H1 (cell line): ENCODE results near the gene SLC25A24. TPM values are rescaled to one million over a fixed set of nuclear protein-coding genes. Genes with fewer than 3 reads are reported as not detected.

ENCODE experiments used
- CTCF ChIA-PET: fragments of 300-600 bp; sonication (Branson Sonifier 250); formaldehyde crosslinking; loops from one replicate; lab custom pipeline; 2021; ENCODE audit not compliant: partially characterized antibody; lab: Charles Lee
- POLR2A ChIA-PET: fragments of 300-600 bp; sonication (Branson Sonifier 250); formaldehyde crosslinking; loops from one replicate; lab custom pipeline; 2021; ENCODE audit warnings: inconsistent platforms; ENCODE audit not compliant: partially characterized antibody; lab: Charles Lee
- DNase-seq, 2 experiments: peaks; one replicate each; pipeline versions ENCODE4 v3.0.0 to v3.0.0-alpha.2; 2010 to 2022; ENCODE audit warnings: low spot score in 2 of 2, low read depth in 1 of 2, mixed read lengths in 1 of 2
- FAIRE-seq: peaks from 2 replicates; lab custom pipeline; 2011; peaks lifted over from hg19 to GRCh38; lab: Jason Lieb, UNC
- H2AFZ ChIP-seq: 2 replicates; pipeline ENCODE4 v1.8.1; 2012; ENCODE audit warnings: low read length, inconsistent platforms
- H2AK5ac ChIP-seq: 2 replicates; pipeline ENCODE4 v1.6.1; 2013; ENCODE audit warnings: low read depth, low read length
- H2BK120ac ChIP-seq: replicated peaks from 2 replicates; pipeline ENCODE3; 2013; ENCODE audit warnings: low read depth, low read length, inconsistent platforms
- H2BK12ac ChIP-seq: 2 replicates; pipeline ENCODE4 v1.6.1; 2013; ENCODE audit warnings: low read depth, low read length
- H2BK15ac ChIP-seq: 2 replicates; pipeline ENCODE4 v1.6.1; 2013; ENCODE audit warnings: low read length
- H2BK20ac ChIP-seq: 2 replicates; pipeline ENCODE4 v1.6.1; 2013; ENCODE audit warnings: low read length
- H2BK5ac ChIP-seq: 2 replicates; pipeline ENCODE4 v1.6.1; 2013; ENCODE audit warnings: low read depth, low read length
- H3K14ac ChIP-seq: 2 replicates; pipeline ENCODE4 v1.6.1; 2013; ENCODE audit warnings: inconsistent platforms; ENCODE audit not compliant: insufficient read length
- H3K18ac ChIP-seq: 2 replicates; pipeline ENCODE4 v1.6.1; 2013; ENCODE audit warnings: low read length; ENCODE audit errors: extremely low read depth
- H3K23ac ChIP-seq: 2 replicates; pipeline ENCODE4 v1.6.1; 2013; ENCODE audit warnings: inconsistent platforms; ENCODE audit not compliant: insufficient read length
- H3K23me2 ChIP-seq: 2 replicates; pipeline ENCODE4 v1.6.1; 2013; ENCODE audit warnings: low read depth, low read length
- H3K27ac ChIP-seq: 2 replicates; pipeline ENCODE4 v1.6.1; 2011; ENCODE audit warnings: low read depth, low read length, inconsistent platforms
- H3K27me3 ChIP-seq, 4 experiments: replicated peaks in 1 of 4; 1 replicate in 1 of 4; 2 replicates in 3 of 4; pipeline versions ENCODE4 v1.6.1 to v1.8.1; 2011 to 2013; ENCODE audit warnings: low read length in 3 of 4, mild to moderate bottlenecking in 3 of 4, inconsistent platforms in 2 of 4, mixed read lengths in 2 of 4, moderate library complexity in 1 of 4; ENCODE audit not compliant: control insufficient read depth in 3 of 4, insufficient read depth in 3 of 4; ENCODE audit errors: extremely low read depth in 1 of 4
- H3K36me3 ChIP-seq, 4 experiments: 2 replicates each; pipeline versions ENCODE4 v1.6.1 to v1.8.1; 2011 to 2013; ENCODE audit warnings: mild to moderate bottlenecking in 4 of 4, low read length in 3 of 4, moderate library complexity in 2 of 4, control low read depth in 1 of 4, inconsistent platforms in 1 of 4; ENCODE audit not compliant: insufficient read depth in 4 of 4, control insufficient read depth in 2 of 4
- H3K4ac ChIP-seq: replicated peaks from 2 replicates; pipeline ENCODE3; 2013; ENCODE audit warnings: low read length, low read depth, mixed read lengths, inconsistent platforms; ENCODE audit not compliant: insufficient read length
- H3K4me1 ChIP-seq, 4 experiments: replicated peaks in 1 of 4; 1 replicate in 1 of 4; 2 replicates in 3 of 4; pipeline versions ENCODE4 v1.6.1 to v1.8.1; 2011 to 2013; ENCODE audit warnings: low read length in 3 of 4, inconsistent platforms in 2 of 4, mixed read lengths in 1 of 4; ENCODE audit not compliant: insufficient read depth in 4 of 4, control insufficient read depth in 3 of 4
- H3K4me2 ChIP-seq, 2 experiments: 2 replicates each; pipeline versions ENCODE4 v1.6.1 to v1.8.1; 2011 to 2013; ENCODE audit warnings: low read depth in 2 of 2, low read length in 2 of 2, control low read depth in 1 of 2, inconsistent platforms in 1 of 2, mild to moderate bottlenecking in 1 of 2; ENCODE audit not compliant: insufficient read depth in 1 of 2
- H3K4me3 ChIP-seq, 4 experiments: fragments of 200-600, 300-600 bp in 1 of 4; sonication (generic), shearing (Covaris generic), sonication (Bioruptor Twin) in 1 of 4; 2 replicates each; pipeline versions ENCODE4 v1.5.1 to v1.8.1; 2011 to 2016; ENCODE audit warnings: low read length in 4 of 4, low read depth in 3 of 4, control low read depth in 2 of 4, inconsistent platforms in 2 of 4, mild to moderate bottlenecking in 2 of 4, mixed read lengths in 1 of 4, moderate library complexity in 1 of 4; ENCODE audit not compliant: insufficient read depth in 2 of 4; ENCODE audit errors: extremely low read depth in 1 of 4
- H3K56ac ChIP-seq: replicated peaks from 2 replicates; pipeline ENCODE3; 2013; ENCODE audit warnings: low read depth, mild to moderate bottlenecking, mixed read lengths, low read length, inconsistent platforms; ENCODE audit not compliant: insufficient read length
- H3K79me1 ChIP-seq: 2 replicates; pipeline ENCODE4 v1.6.1; 2013; ENCODE audit warnings: low read depth, low read length, control low read depth
- H3K79me2 ChIP-seq, 2 experiments: 2 replicates each; pipeline versions ENCODE4 v1.6.1 to v1.8.1; 2012 to 2013; ENCODE audit warnings: low read length in 2 of 2, mild to moderate bottlenecking in 2 of 2, inconsistent platforms in 1 of 2; ENCODE audit not compliant: insufficient read depth in 2 of 2, control insufficient read depth in 1 of 2
- H3K9ac ChIP-seq, 4 experiments: replicated peaks in 1 of 4; 1 replicate in 1 of 4; 2 replicates in 3 of 4; pipeline versions ENCODE4 v1.6.1 to v1.8.1; 2011 to 2013; ENCODE audit warnings: low read depth in 3 of 4, low read length in 3 of 4, control low read depth in 2 of 4, mild to moderate bottlenecking in 2 of 4, moderate library complexity in 2 of 4, inconsistent platforms in 1 of 4; ENCODE audit errors: extremely low read depth in 1 of 4
- H3K9me3 ChIP-seq, 2 experiments: 2 replicates each; pipeline versions ENCODE4 v1.6.1 to v1.8.1; 2012 to 2013; ENCODE audit warnings: mild to moderate bottlenecking in 2 of 2, moderate library complexity in 2 of 2, control low read depth in 1 of 2, inconsistent platforms in 1 of 2, low read depth in 1 of 2, low read length in 1 of 2, mixed read lengths in 1 of 2; ENCODE audit not compliant: insufficient read depth in 2 of 2
- H4K20me1 ChIP-seq, 2 experiments: replicated peaks in 1 of 2; 2 replicates each; pipeline versions ENCODE3 to v1.8.1; 2011 to 2013; ENCODE audit warnings: inconsistent platforms in 2 of 2, low read length in 2 of 2, mild to moderate bottlenecking in 1 of 2; ENCODE audit not compliant: insufficient read depth in 2 of 2, control insufficient read depth in 1 of 2
- H4K5ac ChIP-seq: 2 replicates; pipeline ENCODE4 v1.6.1; 2013; ENCODE audit warnings: low read length, low read depth, mixed read lengths, inconsistent platforms; ENCODE audit not compliant: insufficient read length
- H4K8ac ChIP-seq: 2 replicates; pipeline ENCODE4 v1.8.0; 2013; ENCODE audit warnings: mild to moderate bottlenecking, moderate library complexity, low read length, inconsistent platforms; ENCODE audit not compliant: insufficient read depth; ENCODE audit errors: extremely low read depth
- H4K91ac ChIP-seq: replicated peaks from 2 replicates; pipeline ENCODE3; 2013; ENCODE audit warnings: low read length, mixed read lengths, inconsistent platforms; ENCODE audit not compliant: insufficient read length
- BACH1 ChIP-seq: IDR thresholded peaks from 2 replicates; pipeline ENCODE4 v1.6.1; 2012; ENCODE audit warnings: low read length, improper control_type of control experiment
- KDM4A ChIP-seq: IDR thresholded peaks from one replicate; pipeline ENCODE4 v1.7.1; 2012; ENCODE audit warnings: low read depth, mild to moderate bottlenecking, moderate library complexity, low read length, inconsistent platforms; ENCODE audit not compliant: severe bottlenecking
- RNF2 ChIP-seq: fragments of 200-900, 300-1000 bp; sonication (generic); IDR thresholded peaks from 2 replicates; pipeline ENCODE4 v1.7.1; 2016; ENCODE audit warnings: borderline replicate concordance, low read depth, mild to moderate bottlenecking, antibody characterized with exemption, low read length; ENCODE audit not compliant: poor library complexity, severe bottlenecking; ENCODE audit errors: missing control alignments
- SP1 ChIP-seq: IDR thresholded peaks from 2 replicates; pipeline ENCODE4 v1.6.1; 2011; ENCODE audit warnings: low read depth, low read length
- TBP ChIP-seq: IDR thresholded peaks from 2 replicates; pipeline ENCODE4 v1.6.1; 2011; ENCODE audit warnings: low read depth, low read length, improper control_type of control experiment
- WGBS, 2 experiments: shearing (Covaris generic) in 1 of 2; methylation state at CpG; one replicate each; pipeline versions ENCODE4 v1.1.6 to v1.1.7; 2013 to 2015; ENCODE audit warnings: low lambda C conversion rate in 2 of 2, mixed read lengths in 2 of 2, inconsistent platforms in 1 of 2, low coverage in 1 of 2, missing lambda C conversion rate in 1 of 2; ENCODE audit not compliant: insufficient replicate concordance in 2 of 2, insufficient coverage in 1 of 2, insufficient read length in 1 of 2; ENCODE audit errors: extremely low coverage in 1 of 2, missing lambda C conversion rate in 1 of 2; 5-methylcytosine and 5-hydroxymethylcytosine counted together
- polyA plus RNA-seq, 7 experiments: library from polyadenylated mRNA; depleted of rRNA in 3 of 7; stranded (reverse) in 5 of 7; unstranded in 2 of 7; fragments of >200 nt in 5 of 7; fragments of 200-250 nt in 2 of 7; gene quantifications; 1 replicate in 5 of 7; 2 replicates in 1 of 7; 4 replicates in 1 of 7; pipeline versions ENCODE4 v1.2.1 to v1.2.3, GENCODE V29; 2011 to 2013; ENCODE audit warnings: missing spikeins in 2 of 7, mixed read lengths in 2 of 7
- total RNA-seq: library from RNA; stranded (reverse); fragmentation: NEBNext Ultra II Directional; extraction: Animal tissue kit (Norgen Biotek cat#: 25700); gene quantifications from 2 replicates; pipeline ENCODE4 v1.2.1, GENCODE V29; 2021

The SLC25A24 gene
- total and polyA plus RNA-seq, 2 of the 8 experiments (the other 6 are each of a cell fraction or from before 2014, with no cell fraction given), result 13.6 to 40.6 TPM

DNA sequence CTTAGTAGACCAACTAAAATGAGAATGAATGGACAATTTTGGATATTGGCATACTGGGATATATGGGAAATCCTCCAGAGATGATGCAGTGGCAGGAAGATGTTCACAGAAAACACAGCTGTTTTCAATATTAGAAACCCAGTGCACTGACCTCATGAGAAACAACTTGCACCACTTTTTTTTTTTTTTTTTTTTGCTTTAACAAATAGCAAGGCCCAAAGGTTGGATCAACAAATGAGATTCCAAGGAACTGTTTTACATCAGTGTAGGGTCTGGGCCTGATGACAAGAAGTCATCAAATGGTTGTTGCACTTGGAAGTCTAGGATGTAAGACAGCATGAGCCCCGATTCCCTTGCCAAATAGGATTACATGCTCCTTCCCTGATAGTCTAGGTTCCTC, 110.7 kb downstream of the SLC25A24 start:
- H4K91ac ChIP-seq, result no peak overlapping the region
- H2BK12ac ChIP-seq, result no peak overlapping the region
- H3K23ac ChIP-seq, result no peak overlapping the region
- H3K4me3 ChIP-seq, result no peak overlapping the region
- H4K8ac ChIP-seq, result no peak overlapping the region
- 89% methylated on average over 1 of the region's 1 CpG; no CpG with 5 or more reads in 1 of the 2 experiments for WGBS, 2 experiments
- H3K79me2 ChIP-seq, result no peaks in the 10 kb centered on the region
- no peak overlapping the region for H4K5ac ChIP-seq
- no peaks in the 10 kb centered on the region for H4K20me1 ChIP-seq
- H2AFZ ChIP-seq, result no peak overlapping the region
- H3K56ac ChIP-seq, result no peak overlapping the region
- H2BK15ac ChIP-seq, result no peak overlapping the region
- no peak for FAIRE-seq
- no peaks in the 10 kb centered on the region; the same call in 1 of the 2 replicates for H3K79me1 ChIP-seq
- no peak overlapping the region for H3K27ac ChIP-seq
- ChIA-PET POLR2A (no interaction called here), CTCF (interaction anchor here (1.5 kb wide), 1 partner anchor 44 kb away, joined by 3 read pairs; no protein-coding TSS in a partner anchor)
- no peaks in the 10 kb centered on the region for H3K4me1 ChIP-seq
- no peak overlapping the region for H3K9ac ChIP-seq
- DNase-seq, result no peak
- no peak overlapping the region for H3K4ac ChIP-seq
- no peaks in the 10 kb centered on the region for H3K9me3 ChIP-seq
- H3K23me2 ChIP-seq, result no peaks in the 10 kb centered on the region
- no peak overlapping the region for H2BK120ac ChIP-seq
- no peak overlapping the region for H2BK20ac ChIP-seq
- H3K14ac ChIP-seq, result no peak overlapping the region
- H3K27me3 ChIP-seq, result no peaks in the 10 kb centered on the region
- no peak overlapping the region for H3K18ac ChIP-seq
- no peaks in the 10 kb centered on the region for H3K36me3 ChIP-seq
- TF ChIP-seq KDM4A (no peak), RNF2 (no peak), SP1 (no peak), TBP (no peak), BACH1 (no peak)
- H3K4me2 ChIP-seq, result no peak overlapping the region
- no peak overlapping the region for H2BK5ac ChIP-seq
- no peak overlapping the region for H2AK5ac ChIP-seq
